ENCODE measurements around the gene TEC. TPM values are rescaled to one million over a fixed set of nuclear protein-coding genes. Genes with fewer than 3 reads are reported as not detected.
A peak's percentile ranks its signal among the peaks of the same experiment; 100 is the strongest.

TEC gene
- total and polyA plus RNA-seq, 9 of the 15 experiments (the other 6 are each of a cell fraction or from before 2014, with no cell fraction given): 5.3 to 14.7 (median 8.8) TPM

GRCh38 chr4:48138936-48139335 is 130.7 kb downstream of the TEC start:
- 88% methylated on average over 3 of the region's 3 CpGs for WGBS (ENCODE audit: insufficient coverage, low coverage, missing lambda C conversion rate)

More at GRCh38 chr4:48138936-48139335, 130.7 kb downstream of the TEC start:
- H3K4me2 ChIP-seq (ENCODE audit: insufficient read depth, low read length): no peak overlapping the region
- H4K20me1 ChIP-seq (replicated peaks; ENCODE audit: control insufficient read depth, insufficient read depth, low read length): no peaks in the 10 kb centered on the region
- H3K79me2 ChIP-seq (ENCODE audit: control insufficient read depth, insufficient read depth, low read length): no peaks in the 10 kb centered on the region
- ChIA-PET CTCF (ENCODE audit: low intra/inter-chr PET ratio) (interaction anchor here (0.6 kb wide), 2 partner anchors 43 to 152 kb away, joined by 3 read pairs; no protein-coding TSS in a partner anchor), POLR2A (no interaction called here)
- no peak overlapping the region for H3K27ac ChIP-seq (ENCODE audit: extremely low read depth, low read depth, low read length)
- intact Hi-C loops (cut with micrococcal nuclease) (no loop called here), in situ Hi-C loops (cut with MboI) (no loop called here)
- TF ChIP-seq RFX1 (IDR thresholded peaks at IDR 0.05): peak; percentile 3; the same call in 1 of the 2 replicates
- no peak for TF ChIP-seq ZNF740 (CRISPR knock-in tag; IDR thresholded peaks at IDR 0.05)
- no peak for TF ChIP-seq ZNF740 (tag; IDR thresholded peaks at IDR 0.05)
- TF ChIP-seq HBP1 (CRISPR knock-in tag; IDR thresholded peaks at IDR 0.05): no peak
- TF ChIP-seq EHMT2 (IDR thresholded peaks at IDR 0.05): no peak
- no peak for TF ChIP-seq ZNF165 (CRISPR knock-in tag; IDR thresholded peaks at IDR 0.05; ENCODE audit: borderline replicate concordance)
- no peak for TF ChIP-seq HOXB6 (CRISPR knock-in tag; IDR thresholded peaks at IDR 0.05; ENCODE audit: borderline replicate concordance)
- no peak for TF ChIP-seq ZNF184 (CRISPR knock-in tag; IDR thresholded peaks at IDR 0.05)
- H3K9ac ChIP-seq (ENCODE audit: insufficient read depth in 1 of 2, low read depth in 2 of 2, low read length in 2 of 2): no peak overlapping the region
- H3K36me3 ChIP-seq (ENCODE audit: control insufficient read depth, insufficient read depth, low read length): peaks cover 59% of the 10 kb centered on the region
- H2AFZ ChIP-seq (ENCODE audit: low read depth, low read length): no peak overlapping the region
- H3K9me1 ChIP-seq (ENCODE audit: control insufficient read depth, insufficient read depth, low read length): no peaks in the 10 kb centered on the region
- no peak overlapping the region for H3K4me3 ChIP-seq
- no peak for DNase-seq (ENCODE audit: extremely low read depth in 1 of 4, low spot score in 3 of 4)
- no peaks in the 10 kb centered on the region for H3K4me1 ChIP-seq (replicated peaks in 1 of 2; ENCODE audit: control insufficient read depth in 2 of 2, insufficient read depth in 2 of 2, low read length in 2 of 2)
- ATAC-seq: no peak
- no TSS peak for BruUV-seq (replicated peaks)
- FAIRE-seq: no peak
- no peaks in the 10 kb centered on the region for H3K27me3 ChIP-seq (ENCODE audit: control insufficient read depth in 2 of 2, insufficient read depth in 2 of 2, low read length in 2 of 2)
- no peaks in the 10 kb centered on the region for H3K9me3 ChIP-seq (replicated peaks; ENCODE audit: control insufficient read depth, insufficient read depth, low read depth, low read length)

All from K562 (cell line).